Effector memory CD4-positive, alpha-beta T cell (primary cell): ENCODE data around the gene AFDN.

Experiments
- DNase-seq, 3 donors: peaks; one replicate each; pipeline ENCODE4 v3.0.0-alpha.2; 2020
- H3K27ac ChIP-seq: 2 replicates; pipeline ENCODE4 v1.7.0; 2013; ENCODE audit warnings: mild to moderate bottlenecking, low read length, moderate library complexity; ENCODE audit not compliant: insufficient read depth, poor library complexity, severe bottlenecking
- H3K27me3 ChIP-seq: replicated peaks from 2 replicates; pipeline ENCODE4 v1.7.0; 2013; ENCODE audit warnings: mild to moderate bottlenecking, low read length; ENCODE audit not compliant: insufficient read depth, control insufficient read depth, poor library complexity, severe bottlenecking
- H3K36me3 ChIP-seq: 2 replicates; pipeline ENCODE4 v1.7.0; 2013; ENCODE audit warnings: mild to moderate bottlenecking, low read length, moderate library complexity; ENCODE audit not compliant: control insufficient read depth, insufficient read depth
- H3K4me1 ChIP-seq: 2 replicates; pipeline ENCODE4 v1.7.0; 2013; ENCODE audit warnings: low read length, mild to moderate bottlenecking; ENCODE audit not compliant: control insufficient read depth, insufficient read depth, poor library complexity, severe bottlenecking
- H3K4me3 ChIP-seq: 2 replicates; pipeline ENCODE4 v1.7.0; 2013; ENCODE audit warnings: low read length, low read depth, mild to moderate bottlenecking; ENCODE audit not compliant: insufficient read depth, poor library complexity, severe bottlenecking
- H3K9me3 ChIP-seq: 2 replicates; pipeline ENCODE4 v1.7.0; 2013; ENCODE audit warnings: mild to moderate bottlenecking, low read length, moderate library complexity; ENCODE audit not compliant: control insufficient read depth

AFDN gene

GRCh38 chr6:168015482-168016175 lies 188.9 kb downstream of the AFDN start:
- H3K9me3 ChIP-seq: peaks cover 3% of the 10 kb centered on the region
- no peak for DNase-seq
- no peaks in the 10 kb centered on the region for H3K36me3 ChIP-seq
- H3K4me3 ChIP-seq: no peak overlapping the region
- H3K4me1 ChIP-seq: no peaks in the 10 kb centered on the region
- H3K27me3 ChIP-seq: no peaks in the 10 kb centered on the region
- no peak overlapping the region for H3K27ac ChIP-seq

GRCh38 chr6:168016176-168016620 lies 189.5 kb downstream of the AFDN start:
- Histone ChIP-seq H3K4me1 (no peaks in the 10 kb centered on the region), H3K27me3 (no peaks in the 10 kb centered on the region), H3K9me3 (peaks cover 3% of the 10 kb centered on the region), H3K36me3 (no peaks in the 10 kb centered on the region), H3K4me3 (no peak overlapping the region), H3K27ac (no peak overlapping the region)
- DNase-seq: no peak

- no peak overlapping the region for H3K4me3 ChIP-seq
- H3K27me3 ChIP-seq: no peaks in the 10 kb centered on the region
- no peaks in the 10 kb centered on the region for H3K9me3 ChIP-seq
- no peaks in the 10 kb centered on the region for H3K4me1 ChIP-seq
- no peak overlapping the region for H3K27ac ChIP-seq
- H3K36me3 ChIP-seq: no peaks in the 10 kb centered on the region
- no peak for DNase-seq
These were observed 190.2 kb downstream of the AFDN start for GRCh38 chr6:168016721-168017525.

- no peak for DNase-seq
- Histone ChIP-seq H3K36me3 (no peaks in the 10 kb centered on the region), H3K9me3 (no peaks in the 10 kb centered on the region), H3K4me1 (no peaks in the 10 kb centered on the region), H3K27me3 (no peaks in the 10 kb centered on the region), H3K4me3 (no peak overlapping the region), H3K27ac (no peak overlapping the region)
These were observed 190.9 kb downstream of the AFDN start for GRCh38 chr6:168017629-168018028.

- Histone ChIP-seq H3K9me3 (no peaks in the 10 kb centered on the region), H3K27me3 (no peaks in the 10 kb centered on the region), H3K36me3 (no peaks in the 10 kb centered on the region), H3K4me3 (no peak overlapping the region), H3K27ac (no peak overlapping the region), H3K4me1 (no peaks in the 10 kb centered on the region)
- no peak for DNase-seq
These were observed 192.0 kb downstream of the AFDN start for GRCh38 chr6:168018664-168019063.

GRCh38 chr6:168020242-168020641 lies 193.5 kb downstream of the AFDN start:
- Histone ChIP-seq H3K27me3 (no peaks in the 10 kb centered on the region), H3K9me3 (no peaks in the 10 kb centered on the region), H3K36me3 (no peaks in the 10 kb centered on the region), H3K27ac (no peak overlapping the region), H3K4me1 (no peaks in the 10 kb centered on the region), H3K4me3 (no peak overlapping the region)
- no peak for DNase-seq

- Histone ChIP-seq H3K27ac (no peak overlapping the region), H3K36me3 (no peaks in the 10 kb centered on the region), H3K4me1 (no peaks in the 10 kb centered on the region), H3K9me3 (no peaks in the 10 kb centered on the region), H3K27me3 (no peaks in the 10 kb centered on the region), H3K4me3 (no peak overlapping the region)
- DNase-seq: no peak
These were observed 194.9 kb downstream of the AFDN start for GRCh38 chr6:168021581-168021980.
